K562 (cell line): ENCODE measurements around the gene ZNF607. TPM values are rescaled to one million over a fixed set of nuclear protein-coding genes. Genes with fewer than 3 reads are reported as not detected.

Experiments used
- ATAC-seq: fragments of 200-7000 bp; cut with Tn5 transposase; 3 replicates; pipeline ENCODE4 v1.9.1; 2020; ENCODE audit warnings: moderate library complexity
- BruUV-seq: library from RNA; stranded (reverse); fragments of 400-500 nt; replicated peaks from 2 replicates; lab custom pipeline; 2021; lab: Mats Ljungman, UMichigan
- CTCF ChIA-PET: fragments of 300-600 bp; formaldehyde crosslinking; extraction: SDS; loops from one replicate; lab custom pipeline; 2021; ENCODE audit warnings: low intra/inter-chr PET ratio; lab: Yijun Ruan, JAX
- POLR2A ChIA-PET: fragments of 300-600, 350-650 bp; sonication (Branson Sonifier 250); formaldehyde crosslinking; extraction: SDS; loops from one replicate; lab custom pipeline; 2021; ENCODE audit warnings: antibody characterized with exemption, inconsistent platforms; lab: Yijun Ruan, JAX
- DNase-seq, 4 experiments: peaks; one replicate each; pipeline versions ENCODE4 v3.0.0 to v3.0.0-alpha.2; 2011 to 2018; ENCODE audit warnings: low spot score in 3 of 4, mixed read lengths in 3 of 4; ENCODE audit errors: extremely low read depth in 1 of 4
- FAIRE-seq: peaks from 2 replicates; lab custom pipeline; 2011; peaks lifted over from hg19 to GRCh38; lab: Jason Lieb, UNC
- H2AFZ ChIP-seq: 2 replicates; pipeline ENCODE4 v1.6.0; 2011; ENCODE audit warnings: low read depth, low read length, control low read depth, inconsistent platforms
- H3K27ac ChIP-seq: fragments of 200-600 bp; 3 replicates; pipeline ENCODE4 v1.8.0; 2011; ENCODE audit warnings: low read depth, mild to moderate bottlenecking, control low read depth, inconsistent platforms, low read length, moderate library complexity, mixed read lengths; ENCODE audit errors: extremely low read depth
- H3K27me3 ChIP-seq, 2 experiments: fragments of 300-600 bp in 1 of 2; 2 replicates in 1 of 2; 3 replicates in 1 of 2; pipeline versions ENCODE4 v1.6.0 to v1.8.0; 2011; ENCODE audit warnings: inconsistent platforms in 2 of 2, low read length in 2 of 2, mild to moderate bottlenecking in 1 of 2, mixed read lengths in 1 of 2, moderate library complexity in 1 of 2; ENCODE audit not compliant: control insufficient read depth in 2 of 2, insufficient read depth in 2 of 2
- H3K36me3 ChIP-seq: fragments of 300-600 bp; 3 replicates; pipeline ENCODE4 v1.8.0; 2011; ENCODE audit warnings: mild to moderate bottlenecking, low read length, inconsistent platforms; ENCODE audit not compliant: control insufficient read depth, insufficient read depth
- H3K4me1 ChIP-seq, 2 experiments: fragments of 200-600 bp in 1 of 2; replicated peaks in 1 of 2; 2 replicates in 1 of 2; 3 replicates in 1 of 2; pipeline versions ENCODE4 v1.5.1 to v1.8.0; 2011; ENCODE audit warnings: inconsistent platforms in 2 of 2, low read length in 2 of 2, mild to moderate bottlenecking in 1 of 2, mixed read lengths in 1 of 2, moderate library complexity in 1 of 2; ENCODE audit not compliant: control insufficient read depth in 2 of 2, insufficient read depth in 2 of 2
- H3K4me2 ChIP-seq: 2 replicates; pipeline ENCODE4 v1.6.1; 2011; ENCODE audit warnings: low read length, control low read depth, inconsistent platforms, mixed read lengths; ENCODE audit not compliant: insufficient read depth
- H3K4me3 ChIP-seq: fragments of 200-600 bp; sonication (generic), shearing (Covaris generic); 2 replicates; pipeline ENCODE4 v1.5.1; 2016; ENCODE audit warnings: control low read depth, inconsistent platforms
- H3K79me2 ChIP-seq: fragments of 200-600 bp; 3 replicates; pipeline ENCODE4 v1.8.0; 2011; ENCODE audit warnings: low read length, inconsistent platforms; ENCODE audit not compliant: control insufficient read depth, insufficient read depth
- H3K9ac ChIP-seq, 2 experiments: 2 replicates each; pipeline versions ENCODE4 v1.6.0 to v1.6.1; 2011; ENCODE audit warnings: low read depth in 2 of 2, low read length in 2 of 2, control low read depth in 1 of 2, inconsistent platforms in 1 of 2, mild to moderate bottlenecking in 1 of 2, mixed read lengths in 1 of 2; ENCODE audit not compliant: insufficient read depth in 1 of 2
- H3K9me1 ChIP-seq: one replicate; pipeline ENCODE4 v1.6.0; 2011; ENCODE audit warnings: inconsistent platforms, mild to moderate bottlenecking, low read length, moderate library complexity; ENCODE audit not compliant: control insufficient read depth, insufficient read depth
- H3K9me3 ChIP-seq: replicated peaks from 2 replicates; pipeline ENCODE4 v1.5.1; 2011; ENCODE audit warnings: low read depth, low read length, inconsistent platforms; ENCODE audit not compliant: control insufficient read depth, insufficient read depth
- H4K20me1 ChIP-seq: replicated peaks from 2 replicates; pipeline ENCODE4 v1.6.1; 2011; ENCODE audit warnings: low read length, inconsistent platforms, mixed read lengths; ENCODE audit not compliant: control insufficient read depth, insufficient read depth
- ARID1B ChIP-seq: fragments of 450-650 bp; IDR thresholded peaks from 2 replicates; pipeline ENCODE4 v1.6.1; 2016; ENCODE audit warnings: antibody characterized with exemption, mild to moderate bottlenecking, inconsistent platforms
- CTBP1 ChIP-seq: fragments of 450-650 bp; IDR thresholded peaks from 2 replicates; pipeline ENCODE4 v1.6.1; 2016; ENCODE audit warnings: borderline replicate concordance
- EP400 ChIP-seq: fragments of 450-650 bp; IDR thresholded peaks from 2 replicates; pipeline ENCODE4 v1.6.1; 2017; ENCODE audit warnings: antibody characterized with exemption, mild to moderate bottlenecking, moderate library complexity
- HNRNPLL ChIP-seq: fragments of 200-400 bp; formaldehyde crosslinking; IDR thresholded peaks from 2 replicates; pipeline ENCODE4 v1.6.1; 2017; ENCODE audit warnings: low read length, low read depth, mild to moderate bottlenecking; ENCODE audit not compliant: poor library complexity, severe bottlenecking
- MEIS2 ChIP-seq: fragments of 450-650 bp; IDR thresholded peaks from 2 replicates; pipeline ENCODE4 v1.6.1; 2014; ENCODE audit warnings: mild to moderate bottlenecking; ENCODE audit not compliant: partially characterized antibody
- NRF1 ChIP-seq, 2 experiments: fragments of 450-650 bp; IDR thresholded peaks in 1 of 2; conservative IDR thresholded peaks in 1 of 2; 2 replicates each; pipeline ENCODE4 v1.6.1; 2014; ENCODE audit warnings: mild to moderate bottlenecking in 2 of 2
- POLR2A ChIP-seq: fragments of 450-650 bp; conservative IDR thresholded peaks from 2 replicates; pipeline ENCODE4 v1.6.1; 2016
- POLR2H ChIP-seq: IDR thresholded peaks from 2 replicates; pipeline ENCODE4 v1.6.1; 2016; ENCODE audit warnings: missing genetic modification characterization, low read depth, mild to moderate bottlenecking, control low read depth, missing compliant biosample characterization, moderate library complexity
- RFX1 ChIP-seq: fragments of 450-650 bp; IDR thresholded peaks from 2 replicates; pipeline ENCODE4 v1.6.1; 2016; ENCODE audit warnings: mild to moderate bottlenecking, moderate library complexity
- SPI1 ChIP-seq: IDR thresholded peaks from 2 replicates; pipeline ENCODE4 v1.6.1; 2011; ENCODE audit warnings: low read depth, low read length, control low read depth, borderline replicate concordance
- SUPT5H ChIP-seq: fragments of 450-650 bp; IDR thresholded peaks from 2 replicates; pipeline ENCODE4 v1.6.1; 2016
- WGBS: fragments of 100-300 bp; shearing (Covaris generic); methylation state at CpG from one replicate; pipeline ENCODE4 v1.1.6; 2016; ENCODE audit warnings: low coverage, mixed read lengths; ENCODE audit not compliant: insufficient coverage; ENCODE audit errors: missing lambda C conversion rate; 5-methylcytosine and 5-hydroxymethylcytosine counted together
- in situ Hi-C: fragments of 300-500 bp; cut with MboI; formaldehyde crosslinking; loops from 4 replicates; pipeline ENCODE4 v1.15.0; 2018; ENCODE audit warnings: inconsistent platforms, mixed read lengths
- intact Hi-C: fragments of 100-400 bp; cut with micrococcal nuclease; formaldehyde crosslinking; loops from 2 replicates; pipeline ENCODE4 v1.14.2; 2022
- polyA plus RNA-seq, 8 experiments: library from polyadenylated mRNA; depleted of rRNA in 4 of 8; stranded (reverse) in 5 of 8; unstranded in 3 of 8; fragments of >200 nt; fragmentation: Nextera tagmentation in 2 of 8; fragmentation: Illumina TruSeq in 1 of 8; extraction: Ambion mirVana in 2 of 8; extraction: Trizol in 1 of 8; gene quantifications; 2 replicates each; pipeline versions ENCODE4 v1.2.1 to v1.2.3, GENCODE V29; 2011 to 2014; ENCODE audit warnings: inconsistent platforms in 1 of 8, missing spikeins in 1 of 8
- total RNA-seq, 7 experiments: library from RNA; depleted of rRNA in 6 of 7; stranded (reverse); fragments of >200 nt in 6 of 7; fragmentation: Illumina TruSeq in 2 of 7; extraction: Trizol in 2 of 7; gene quantifications; 2 replicates each; pipeline versions ENCODE4 v1.2.1 to v1.2.3, GENCODE V29; 2011 to 2021; ENCODE audit warnings: low replicate concordance in 1 of 7
- TF ChIP-seq, protein P1 (sequence below): sonication (generic); formaldehyde crosslinking; IDR thresholded peaks from 2 replicates; pipeline ENCODE4 v1.8.1; 2023; ENCODE audit warnings: missing genetic modification reagents, mild to moderate bottlenecking, borderline replicate concordance

Gene ZNF607
- total and polyA plus RNA-seq, 9 of the 15 experiments (the other 6 are each of a cell fraction or from before 2014, with no cell fraction given) = 0.65 to 5.1 (median 3.6) TPM

GRCh38 chr19:37692956-37693620 lies 26.5 kb downstream of the ZNF607 start (continued):
- TF ChIP-seq MEIS2 (peak; percentile 44), RFX1 (peak; percentile 78), ARID1B (peak; percentile 67), CTBP1 (0 out of 2 replicates have a peak, but pooled peaks have one; percentile 41)

DNA sequence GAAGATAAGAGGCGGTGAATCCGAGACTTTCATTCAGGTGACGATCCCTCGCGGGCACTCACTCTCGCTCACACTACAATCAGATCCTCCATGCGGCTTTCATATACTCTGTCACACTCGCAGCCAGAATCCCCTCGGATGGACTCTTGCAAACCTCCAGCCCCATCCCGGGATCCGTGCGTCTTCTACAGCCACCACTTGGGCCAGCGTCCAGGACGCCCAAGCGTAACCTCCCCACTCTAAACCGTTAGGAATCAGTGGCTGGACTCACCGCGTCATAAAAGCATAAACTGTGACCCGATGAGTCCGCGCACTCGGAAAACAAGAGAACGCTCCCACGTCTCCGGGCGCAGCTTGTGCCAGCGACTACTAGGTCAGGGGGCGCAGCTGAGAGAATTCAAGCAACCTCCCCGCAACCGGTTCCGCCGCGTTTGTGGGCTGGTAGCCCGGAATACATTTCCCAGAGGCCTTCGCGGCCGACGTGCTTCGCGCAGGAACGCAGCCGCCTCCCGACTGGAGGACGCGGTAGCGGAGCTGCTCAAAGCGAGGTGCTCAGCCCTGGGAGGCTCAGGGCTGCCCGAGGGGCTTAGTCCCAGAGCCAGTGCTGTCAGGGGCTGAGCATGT lies 27.6 kb downstream of the ZNF607 start:
- under 1% methylated on average over 42 of the region's 48 CpGs for WGBS
- CTCF ChIA-PET = no interaction called here
- H2AFZ ChIP-seq = peak overlapping the region; percentile 93
- peak; percentile 17; the same call in 1 of the 2 replicates for TF ChIP-seq EP400
- peak; percentile 49; the same call in 1 of the 2 replicates for TF ChIP-seq POLR2H (tag)
- TF ChIP-seq SPI1 = no peak
- TF ChIP-seq NRF1 (conservative IDR thresholded peaks at IDR 0.05 in 1 of 2, IDR thresholded peaks at IDR 0.05 in 1 of 2) = peak; percentile 71 to 78
- TF ChIP-seq HNRNPLL = peak; percentile 74
- TF ChIP-seq, protein P1, sequence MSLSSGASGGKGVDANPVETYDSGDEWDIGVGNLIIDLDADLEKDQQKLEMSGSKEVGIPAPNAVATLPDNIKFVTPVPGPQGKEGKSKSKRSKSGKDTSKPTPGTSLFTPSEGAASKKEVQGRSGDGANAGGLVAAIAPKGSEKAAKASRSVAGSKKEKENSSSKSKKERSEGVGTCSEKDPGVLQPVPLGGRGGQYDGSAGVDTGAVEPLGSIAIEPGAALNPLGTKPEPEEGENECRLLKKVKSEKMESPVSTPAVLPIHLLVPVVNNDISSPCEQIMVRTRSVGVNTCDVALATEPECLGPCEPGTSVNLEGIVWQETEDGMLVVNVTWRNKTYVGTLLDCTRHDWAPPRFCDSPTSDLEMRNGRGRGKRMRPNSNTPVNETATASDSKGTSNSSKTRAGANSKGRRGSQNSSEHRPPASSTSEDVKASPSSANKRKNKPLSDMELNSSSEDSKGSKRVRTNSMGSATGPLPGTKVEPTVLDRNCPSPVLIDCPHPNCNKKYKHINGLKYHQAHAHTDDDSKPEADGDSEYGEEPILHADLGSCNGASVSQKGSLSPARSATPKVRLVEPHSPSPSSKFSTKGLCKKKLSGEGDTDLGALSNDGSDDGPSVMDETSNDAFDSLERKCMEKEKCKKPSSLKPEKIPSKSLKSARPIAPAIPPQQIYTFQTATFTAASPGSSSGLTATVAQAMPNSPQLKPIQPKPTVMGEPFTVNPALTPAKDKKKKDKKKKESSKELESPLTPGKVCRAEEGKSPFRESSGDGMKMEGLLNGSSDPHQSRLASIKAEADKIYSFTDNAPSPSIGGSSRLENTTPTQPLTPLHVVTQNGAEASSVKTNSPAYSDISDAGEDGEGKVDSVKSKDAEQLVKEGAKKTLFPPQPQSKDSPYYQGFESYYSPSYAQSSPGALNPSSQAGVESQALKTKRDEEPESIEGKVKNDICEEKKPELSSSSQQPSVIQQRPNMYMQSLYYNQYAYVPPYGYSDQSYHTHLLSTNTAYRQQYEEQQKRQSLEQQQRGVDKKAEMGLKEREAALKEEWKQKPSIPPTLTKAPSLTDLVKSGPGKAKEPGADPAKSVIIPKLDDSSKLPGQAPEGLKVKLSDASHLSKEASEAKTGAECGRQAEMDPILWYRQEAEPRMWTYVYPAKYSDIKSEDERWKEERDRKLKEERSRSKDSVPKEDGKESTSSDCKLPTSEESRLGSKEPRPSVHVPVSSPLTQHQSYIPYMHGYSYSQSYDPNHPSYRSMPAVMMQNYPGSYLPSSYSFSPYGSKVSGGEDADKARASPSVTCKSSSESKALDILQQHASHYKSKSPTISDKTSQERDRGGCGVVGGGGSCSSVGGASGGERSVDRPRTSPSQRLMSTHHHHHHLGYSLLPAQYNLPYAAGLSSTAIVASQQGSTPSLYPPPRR (CRISPR knock-in tag) = no peak
- 0 out of 2 replicates have a peak, but pooled peaks have one; percentile 36 for TF ChIP-seq SUPT5H
- TF ChIP-seq POLR2A = peak; percentile 41; the same call in 1 of the 2 replicates

More for the DNA sequence above, 27.6 kb downstream of the ZNF607 start:
- Histone ChIP-seq H3K9ac (peak overlapping the region; percentile 57 to 90), H3K79me2 (no peaks in the 10 kb centered on the region), H4K20me1 (no peaks in the 10 kb centered on the region), H3K9me1 (no peaks in the 10 kb centered on the region), H3K4me3 (peak overlapping the region; percentile 48), H3K27me3 (no peaks in the 10 kb centered on the region), H3K9me3 (no peaks in the 10 kb centered on the region), H3K36me3 (no peaks in the 10 kb centered on the region), H3K27ac (peak overlapping the region; percentile 36; the same call in 1 of the 3 replicates), H3K4me1 (peaks cover 4 to 12% of the 10 kb centered on the region in 2 experiments; a peak in 4 of 5 replicates), H3K4me2 (peak overlapping the region; percentile 80)
- peak; percentile 98 for ATAC-seq
- peak; percentile 57 to 82 (median 62) for DNase-seq
- in situ Hi-C loops = no loop called here
- intact Hi-C loops = no loop called here
- POLR2A ChIA-PET = no interaction called here
- BruUV-seq = TSS peak; percentile 90
- peak; percentile 77 for FAIRE-seq
